ENCODE measurements around the gene SLC41A3.
"Not testable (repeated sequence)": the region's sequence is repeated elsewhere in the genome, so short reads cannot be mapped to it uniquely, and the experiment has no call there.

SLC41A3 gene

GRCh38 chr3:125984951-125985350, 99.0 kb downstream of the SLC41A3 start:
- not testable (repeated sequence) for DNase-seq

- not testable (repeated sequence) for DNase-seq
These were observed 106.8 kb downstream of the SLC41A3 start for GRCh38 chr3:125977104-125977503.

- DNase-seq: not testable (repeated sequence)
These were observed 107.9 kb downstream of the SLC41A3 start for GRCh38 chr3:125976003-125976390.

GRCh38 chr3:125975245-125976002, 108.5 kb downstream of the SLC41A3 start:
- not testable (repeated sequence) for DNase-seq

GRCh38 chr3:125971997-125972944, 111.7 kb downstream of the SLC41A3 start:
- DNase-seq: peak in 1 of 2 experiments; percentile 44

- DNase-seq: not testable (repeated sequence)
These were observed 115.0 kb downstream of the SLC41A3 start, which contains the start of gene ROPN1B for GRCh38 chr3:125968701-125969592. Gene ROPN1B, plus strand, starts transcription at chr3:125969178. Its CDS starts 2,877 bp downstream, at chr3:125972055.

GRCh38 chr3:125968121-125968520, 115.8 kb downstream of the SLC41A3 start:
- not testable (repeated sequence) for DNase-seq

- no peak for DNase-seq
These were observed 116.8 kb downstream of the SLC41A3 start for GRCh38 chr3:125967156-125967555.

GRCh38 chr3:125965505-125965904, 118.4 kb downstream of the SLC41A3 start:
- DNase-seq: no peak

- not testable (repeated sequence) for DNase-seq
These were observed 120.1 kb downstream of the SLC41A3 start for GRCh38 chr3:125963834-125964233.

- no peak for DNase-seq
These were observed 122.7 kb downstream of the SLC41A3 start for GRCh38 chr3:125961289-125961589.

GRCh38 chr3:125960456-125961288, 123.3 kb downstream of the SLC41A3 start:
- no peak for DNase-seq

- DNase-seq: no peak
These were observed 123.9 kb downstream of the SLC41A3 start for GRCh38 chr3:125960066-125960424.

GRCh38 chr3:125959317-125960065, 124.4 kb downstream of the SLC41A3 start:
- DNase-seq: no peak

GRCh38 chr3:125958511-125959316, 125.2 kb downstream of the SLC41A3 start:
- DNase-seq: no peak

- no peak for DNase-seq
These were observed 126.0 kb downstream of the SLC41A3 start for GRCh38 chr3:125957674-125958510.

GRCh38 chr3:125957020-125957419, 126.9 kb downstream of the SLC41A3 start:
- not testable (repeated sequence) for DNase-seq
